Keratinocyte (primary cell): Measurements from ENCODE around the gene WDR74. TPM values are rescaled to one million over a fixed set of nuclear protein-coding genes. Genes with fewer than 3 reads are reported as not detected.

ENCODE experiments used
- DNase-seq: peaks from one replicate; pipeline ENCODE4 v3.0.0-alpha.2; 2011; ENCODE audit warnings: low read depth, missing footprints, low spot score
- FAIRE-seq: peaks from 2 replicates; lab custom pipeline; 2011; peaks lifted over from hg19 to GRCh38; lab: Jason Lieb, UNC
- H2AFZ ChIP-seq: 2 replicates; pipeline ENCODE4 v1.6.0; 2012; ENCODE audit warnings: low read length, control low read depth, inconsistent platforms; ENCODE audit not compliant: control insufficient read depth
- H3K27ac ChIP-seq: 2 replicates; pipeline ENCODE4 v1.5.1; 2011; ENCODE audit warnings: low read length; ENCODE audit not compliant: control insufficient read depth, insufficient read depth
- H3K27me3 ChIP-seq: 3 replicates; pipeline ENCODE4 v1.6.0; 2011; ENCODE audit warnings: low read length; ENCODE audit not compliant: control insufficient read depth, insufficient read depth; ENCODE audit errors: extremely low read depth
- H3K36me3 ChIP-seq, 2 experiments: 2 replicates in 1 of 2; 3 replicates in 1 of 2; pipeline ENCODE4 v1.5.1; 2011; ENCODE audit warnings: low read length in 2 of 2, mild to moderate bottlenecking in 1 of 2; ENCODE audit not compliant: control insufficient read depth in 2 of 2, insufficient read depth in 2 of 2; ENCODE audit errors: extremely low read depth in 1 of 2
- H3K4me1 ChIP-seq: 3 replicates; pipeline ENCODE4 v1.5.1; 2011; ENCODE audit warnings: low read length; ENCODE audit not compliant: control insufficient read depth, insufficient read depth; ENCODE audit errors: extremely low read depth
- H3K4me2 ChIP-seq: 3 replicates; pipeline ENCODE4 v1.6.0; 2011; ENCODE audit warnings: low read depth, low read length; ENCODE audit not compliant: control insufficient read depth, insufficient read depth; ENCODE audit errors: extremely low read depth
- H3K4me3 ChIP-seq, 3 experiments: fragments of 200-600 bp in 1 of 3; sonication (generic) in 1 of 3; 2 replicates in 2 of 3; 3 replicates in 1 of 3; pipeline ENCODE4 v1.5.1; 2011 to 2016; ENCODE audit warnings: low read length in 3 of 3, mild to moderate bottlenecking in 3 of 3, control low read depth in 2 of 3, inconsistent platforms in 1 of 3, low read depth in 1 of 3, mixed read lengths in 1 of 3, mixed run types in 1 of 3, moderate library complexity in 1 of 3; ENCODE audit not compliant: control insufficient read depth in 2 of 3, insufficient read depth in 2 of 3; ENCODE audit errors: extremely low read depth in 1 of 3
- H3K79me2 ChIP-seq: 2 replicates; pipeline ENCODE4 v1.6.0; 2012; ENCODE audit warnings: low read length; ENCODE audit not compliant: control insufficient read depth, insufficient read depth
- H3K9ac ChIP-seq: 3 replicates; pipeline ENCODE4 v1.6.0; 2011; ENCODE audit warnings: low read length; ENCODE audit not compliant: control insufficient read depth, insufficient read depth; ENCODE audit errors: extremely low read depth
- H3K9me1 ChIP-seq: 3 replicates; pipeline ENCODE4 v1.6.0; 2011; ENCODE audit warnings: low read length; ENCODE audit not compliant: control insufficient read depth, insufficient read depth; ENCODE audit errors: extremely low read depth
- H3K9me3 ChIP-seq: 2 replicates; pipeline ENCODE4 v1.5.1; 2012; ENCODE audit warnings: low read depth, low read length; ENCODE audit not compliant: control insufficient read depth
- H4K20me1 ChIP-seq: 3 replicates; pipeline ENCODE4 v1.6.0; 2011; ENCODE audit warnings: low read length; ENCODE audit not compliant: control insufficient read depth, insufficient read depth; ENCODE audit errors: extremely low read depth
- EZH2 ChIP-seq: IDR thresholded peaks from one replicate; pipeline ENCODE4 v1.6.1; 2012; ENCODE audit warnings: inconsistent platforms, mild to moderate bottlenecking, low read length, moderate library complexity
- dilution Hi-C: fragments of 300-500 bp; cut with MboI; formaldehyde crosslinking; loops from one replicate; pipeline ENCODE4 v1.7.0; 2020; ENCODE audit warnings: low sequenced_read_pairs; ENCODE audit not compliant: extremely low pct_ligation_motif_present
- polyA plus RNA-seq, 5 experiments: library from polyadenylated mRNA; depleted of rRNA in 3 of 5; stranded (reverse) in 3 of 5; stranded (forward) in 1 of 5; unstranded in 1 of 5; fragments of >200 nt; gene quantifications; 1 replicate in 1 of 5; 2 replicates in 3 of 5; 3 replicates in 1 of 5; pipeline versions ENCODE4 v1.2.1 to v1.2.3, GENCODE V29; 2011 to 2012; ENCODE audit warnings: missing spikeins in 2 of 5, low read depth in 1 of 5, low replicate concordance in 1 of 5
- small RNA-seq, 3 experiments: library from RNA; depleted of rRNA; stranded (forward); fragments of <200 nt; gene quantifications; one replicate each; pipeline ENCODE3, GENCODE V24; 2012; ENCODE audit warnings: low read depth in 3 of 3, low replicate concordance in 1 of 3; ENCODE audit not compliant: insufficient read length in 3 of 3
- TF ChIP-seq, protein P1 (sequence below), 3 experiments: IDR thresholded peaks in 1 of 3; conservative IDR thresholded peaks in 1 of 3; optimal IDR thresholded peaks in 1 of 3; 2 replicates in 2 of 3; 3 replicates in 1 of 3; pipeline versions ENCODE3 to v1.5.1; 2011; ENCODE audit warnings: low read length in 3 of 3, mild to moderate bottlenecking in 3 of 3, moderate library complexity in 2 of 3, control low read depth in 1 of 3, inconsistent platforms in 1 of 3; ENCODE audit not compliant: insufficient read depth in 2 of 3; ENCODE audit errors: extremely low read depth in 1 of 3

Gene WDR74
- polyA plus RNA-seq, 1 donor (not counting 4 experiments of a cell fraction or from before 2014, with no cell fraction given), result 44.5 TPM

DNA sequence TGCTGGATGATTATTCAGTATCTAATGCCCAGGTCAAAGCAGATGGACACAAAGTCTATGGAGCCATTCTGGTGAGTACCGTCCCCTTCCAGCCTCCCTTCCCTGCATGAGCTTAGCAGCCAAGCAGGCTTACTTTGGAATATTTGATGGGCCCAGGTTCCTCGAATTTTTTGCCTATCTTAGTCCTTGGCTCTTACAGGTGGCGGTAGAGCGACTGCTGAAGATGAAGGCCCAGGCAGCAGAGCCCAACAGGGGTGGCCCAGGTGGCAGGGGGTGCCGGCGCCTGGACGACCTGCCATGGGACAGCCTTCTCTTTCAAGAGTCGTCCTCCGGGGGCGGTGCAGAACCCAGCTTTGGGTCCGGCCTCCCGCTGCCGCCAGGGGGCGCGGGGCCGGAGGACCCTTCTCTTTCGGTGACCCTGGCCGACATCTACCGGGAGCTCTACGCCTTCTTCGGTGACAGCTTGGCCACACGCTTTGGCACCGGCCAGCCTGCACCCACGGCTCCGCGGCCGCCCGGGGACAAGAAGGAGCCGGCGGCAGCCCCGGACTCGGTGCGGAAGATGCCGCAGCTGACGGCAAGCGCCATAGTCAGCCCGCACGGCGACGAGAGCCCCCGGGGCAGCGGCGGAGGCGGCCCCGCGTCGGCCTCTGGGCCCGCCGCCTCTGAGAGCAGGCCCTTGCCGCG is 52.9 kb downstream of the WDR74 start:
- Histone ChIP-seq H3K4me3 (peak overlapping the region; percentile 78 to 100 (median 99)), H3K79me2 (peaks cover 35% of the 10 kb centered on the region), H3K4me1 (peaks cover 26% of the 10 kb centered on the region), H3K4me2 (peak overlapping the region; percentile 66), H3K9ac (peak overlapping the region; percentile 97), H2AFZ (peak overlapping the region; percentile 29), H4K20me1 (no peaks in the 10 kb centered on the region), H3K9me1 (no peaks in the 10 kb centered on the region), H3K27me3 (no peaks in the 10 kb centered on the region), H3K36me3 (peaks cover 4 to 20% of the 10 kb centered on the region in 2 experiments), H3K27ac (peak overlapping the region; percentile 98), H3K9me3 (no peaks in the 10 kb centered on the region)
- DNase-seq (no peak), FAIRE-seq (no peak)
- dilution Hi-C loops, result no loop called here
- TF ChIP-seq, protein P1, sequence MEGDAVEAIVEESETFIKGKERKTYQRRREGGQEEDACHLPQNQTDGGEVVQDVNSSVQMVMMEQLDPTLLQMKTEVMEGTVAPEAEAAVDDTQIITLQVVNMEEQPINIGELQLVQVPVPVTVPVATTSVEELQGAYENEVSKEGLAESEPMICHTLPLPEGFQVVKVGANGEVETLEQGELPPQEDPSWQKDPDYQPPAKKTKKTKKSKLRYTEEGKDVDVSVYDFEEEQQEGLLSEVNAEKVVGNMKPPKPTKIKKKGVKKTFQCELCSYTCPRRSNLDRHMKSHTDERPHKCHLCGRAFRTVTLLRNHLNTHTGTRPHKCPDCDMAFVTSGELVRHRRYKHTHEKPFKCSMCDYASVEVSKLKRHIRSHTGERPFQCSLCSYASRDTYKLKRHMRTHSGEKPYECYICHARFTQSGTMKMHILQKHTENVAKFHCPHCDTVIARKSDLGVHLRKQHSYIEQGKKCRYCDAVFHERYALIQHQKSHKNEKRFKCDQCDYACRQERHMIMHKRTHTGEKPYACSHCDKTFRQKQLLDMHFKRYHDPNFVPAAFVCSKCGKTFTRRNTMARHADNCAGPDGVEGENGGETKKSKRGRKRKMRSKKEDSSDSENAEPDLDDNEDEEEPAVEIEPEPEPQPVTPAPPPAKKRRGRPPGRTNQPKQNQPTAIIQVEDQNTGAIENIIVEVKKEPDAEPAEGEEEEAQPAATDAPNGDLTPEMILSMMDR (optimal IDR thresholded peaks at IDR 0.05 in 1 of 3, IDR thresholded peaks at IDR 0.05 in 1 of 3, conservative IDR thresholded peaks at IDR 0.05 in 1 of 3; ENCODE audit: extremely low read depth in 1 of 3, insufficient read depth in 2 of 3, low read length in 3 of 3), result peak; percentile 91 to 100 (median 92)
- TF ChIP-seq EZH2, result no peak

Small RNA genes lying within 50 kb of the gene (small RNA-seq; reads per million reads assigned to genes)
- gene MIR6514, result 0.07 to 2.3 (median 1.3) reads per million in 3 experiments
- 0 reads per million in 3 experiments for gene RF00099
- 0 to 0.25 (median 0) reads per million in 3 experiments for gene RNU6-118P
- 0 reads per million in 3 experiments for gene SNORD22
- 0 reads per million in 3 experiments for gene SNORD26
- 0 reads per million in 3 experiments for gene SNORD27
- gene SNORD28, result 0 reads per million in 3 experiments
- 228 to 10,805 (median 7,663) reads per million in 3 experiments for gene SNORD30

Other genes with a start within 250 kb of the WDR74 start
- gene TUT1, start 248.1 kb downstream of the WDR74 start, polyA plus RNA-seq, result 10.1 to 12.3 TPM (median 10.5 TPM) in 3 replicates
- 29.4 to 44.3 TPM (median 39.7 TPM) in 3 replicates for gene MTA2, start 237.7 kb downstream of the WDR74 start, polyA plus RNA-seq
- gene EML3, start 226.8 kb downstream of the WDR74 start, polyA plus RNA-seq, result 13.6 to 15.1 TPM (median 13.6 TPM) in 3 replicates
- gene ROM1, start 226.3 kb downstream of the WDR74 start, polyA plus RNA-seq, result 1.0 to 1.9 TPM (median 1.5 TPM) in 3 replicates
- gene B3GAT3, start 217.6 kb downstream of the WDR74 start, polyA plus RNA-seq, result 15.1 to 28.2 TPM (median 17.7 TPM) in 3 replicates
- 153 to 211 TPM (median 176 TPM) in 3 replicates for gene GANAB, start 193.0 kb downstream of the WDR74 start, polyA plus RNA-seq
- gene INTS5, start 186.3 kb downstream of the WDR74 start, polyA plus RNA-seq, result 7.7 to 21.1 TPM (median 8.0 TPM) in 3 replicates
- gene C11orf98, start 174.4 kb downstream of the WDR74 start, polyA plus RNA-seq, result 58.9 to 81.5 TPM (median 76.5 TPM) in 3 replicates
- gene CSKMT, start 174.3 kb downstream of the WDR74 start, polyA plus RNA-seq, result 4.0 to 4.5 TPM (median 4.2 TPM) in 3 replicates
- gene UQCC3, start 167.9 kb downstream of the WDR74 start, polyA plus RNA-seq, result 8.3 to 11.7 TPM (median 8.6 TPM) in 3 replicates
- gene LBHD1, start 167.3 kb downstream of the WDR74 start, polyA plus RNA-seq, result 3.8 to 5.3 TPM (median 4.9 TPM) in 3 replicates
- gene UBXN1, start 160.5 kb downstream of the WDR74 start, polyA plus RNA-seq, result 45.9 to 72.5 TPM (median 58.5 TPM) in 3 replicates
- gene LRRN4CL, start 150.1 kb downstream of the WDR74 start, polyA plus RNA-seq, result 0.08 TPM in 3 replicates
- 21.9 to 50.5 TPM (median 38.6 TPM) in 3 replicates for gene BSCL2, start 132.2 kb downstream of the WDR74 start, polyA plus RNA-seq
- gene GNG3, start 131.9 kb downstream of the WDR74 start, polyA plus RNA-seq, result not detected in 3 replicates
- 17.2 to 29.0 TPM (median 20.3 TPM) in 3 replicates for gene HNRNPUL2, start 112.1 kb downstream of the WDR74 start, polyA plus RNA-seq
- gene TTC9C, start 111.1 kb downstream of the WDR74 start, polyA plus RNA-seq, result 14.7 to 26.1 TPM (median 23.8 TPM) in 3 replicates
- 3.4 to 7.2 TPM (median 4.0 TPM) in 3 replicates for gene ZBTB3, start 85.4 kb downstream of the WDR74 start, polyA plus RNA-seq
- gene POLR2G, start 78.0 kb downstream of the WDR74 start, polyA plus RNA-seq, result 145 to 166 TPM (median 151 TPM) in 3 replicates
- gene TAF6L, start 68.2 kb downstream of the WDR74 start, polyA plus RNA-seq, result 14.7 to 16.1 TPM (median 14.8 TPM) in 3 replicates
- gene TMEM179B, start 52.2 kb downstream of the WDR74 start, polyA plus RNA-seq, result 35.4 to 76.4 TPM (median 38.6 TPM) in 3 replicates
- gene TMEM223, start 47.6 kb downstream of the WDR74 start, polyA plus RNA-seq, result 11.0 to 15.6 TPM (median 11.8 TPM) in 3 replicates
- 22.8 to 51.2 TPM (median 25.3 TPM) in 3 replicates for gene NXF1, start 34.1 kb downstream of the WDR74 start, polyA plus RNA-seq
- gene STX5, start 7.5 kb downstream of the WDR74 start, polyA plus RNA-seq, result 20.4 to 30.4 TPM (median 25.6 TPM) in 3 replicates
- not detected in 3 replicates for gene TEX54, start 6.7 kb downstream of the WDR74 start, polyA plus RNA-seq
- 469 to 552 TPM (median 521 TPM) in 3 replicates for gene SLC3A2, start 41.3 kb upstream of the WDR74 start, polyA plus RNA-seq
- gene CHRM1, start 81.8 kb upstream of the WDR74 start, polyA plus RNA-seq, result not detected in 3 replicates
- not detected in 3 replicates for gene SLC22A6, start 145.4 kb upstream of the WDR74 start, polyA plus RNA-seq
- not detected in 3 replicates for gene SLC22A8, start 176.3 kb upstream of the WDR74 start, polyA plus RNA-seq